Fibroblast of mammary gland (primary cell): Measurements from ENCODE around the gene CRTC2.
"Not testable (repeated sequence)": the region's sequence is repeated elsewhere in the genome, so short reads cannot be mapped to it uniquely, and the experiment has no call there.

Source experiments
- DNase-seq: peaks from one replicate; pipeline ENCODE4 v3.0.0-alpha.2; 2010; ENCODE audit warnings: low read depth
- H3K4me3 ChIP-seq: 2 replicates; pipeline ENCODE4 v1.5.1; 2011; ENCODE audit warnings: low read depth, mild to moderate bottlenecking, low read length, moderate library complexity; ENCODE audit not compliant: control insufficient read depth
- TF ChIP-seq, protein P1 (sequence below): conservative IDR thresholded peaks from 2 replicates; pipeline ENCODE4 v1.5.1; 2011; ENCODE audit warnings: low read depth, low read length, inconsistent platforms; ENCODE audit not compliant: control insufficient read depth, insufficient read depth

CRTC2 gene

DNA sequence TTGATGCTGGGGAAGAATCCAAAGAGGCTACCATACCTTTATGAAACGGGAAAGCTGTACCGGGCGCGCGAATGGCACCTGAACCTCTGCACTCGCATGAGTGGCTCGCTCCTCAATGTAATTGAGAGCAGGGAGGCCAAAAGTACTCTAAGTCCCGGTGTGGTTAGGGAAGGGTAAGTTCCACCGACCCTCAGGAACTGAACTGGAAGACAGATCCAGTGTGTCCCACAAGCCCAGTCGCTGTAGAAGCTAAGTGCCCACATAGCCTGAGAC lies 36.7 kb downstream of the CRTC2 start:
- no peak for DNase-seq
- TF ChIP-seq, protein P1, sequence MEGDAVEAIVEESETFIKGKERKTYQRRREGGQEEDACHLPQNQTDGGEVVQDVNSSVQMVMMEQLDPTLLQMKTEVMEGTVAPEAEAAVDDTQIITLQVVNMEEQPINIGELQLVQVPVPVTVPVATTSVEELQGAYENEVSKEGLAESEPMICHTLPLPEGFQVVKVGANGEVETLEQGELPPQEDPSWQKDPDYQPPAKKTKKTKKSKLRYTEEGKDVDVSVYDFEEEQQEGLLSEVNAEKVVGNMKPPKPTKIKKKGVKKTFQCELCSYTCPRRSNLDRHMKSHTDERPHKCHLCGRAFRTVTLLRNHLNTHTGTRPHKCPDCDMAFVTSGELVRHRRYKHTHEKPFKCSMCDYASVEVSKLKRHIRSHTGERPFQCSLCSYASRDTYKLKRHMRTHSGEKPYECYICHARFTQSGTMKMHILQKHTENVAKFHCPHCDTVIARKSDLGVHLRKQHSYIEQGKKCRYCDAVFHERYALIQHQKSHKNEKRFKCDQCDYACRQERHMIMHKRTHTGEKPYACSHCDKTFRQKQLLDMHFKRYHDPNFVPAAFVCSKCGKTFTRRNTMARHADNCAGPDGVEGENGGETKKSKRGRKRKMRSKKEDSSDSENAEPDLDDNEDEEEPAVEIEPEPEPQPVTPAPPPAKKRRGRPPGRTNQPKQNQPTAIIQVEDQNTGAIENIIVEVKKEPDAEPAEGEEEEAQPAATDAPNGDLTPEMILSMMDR = no peak
- peak overlapping the region; percentile 78 for H3K4me3 ChIP-seq

- TF ChIP-seq, protein P1 = no peak
- H3K4me3 ChIP-seq = peak overlapping the region; percentile 78
- DNase-seq = no peak
Measured at GRCh38 chr1:153921080-153921802, 37.2 kb downstream of the CRTC2 start.

DNA sequence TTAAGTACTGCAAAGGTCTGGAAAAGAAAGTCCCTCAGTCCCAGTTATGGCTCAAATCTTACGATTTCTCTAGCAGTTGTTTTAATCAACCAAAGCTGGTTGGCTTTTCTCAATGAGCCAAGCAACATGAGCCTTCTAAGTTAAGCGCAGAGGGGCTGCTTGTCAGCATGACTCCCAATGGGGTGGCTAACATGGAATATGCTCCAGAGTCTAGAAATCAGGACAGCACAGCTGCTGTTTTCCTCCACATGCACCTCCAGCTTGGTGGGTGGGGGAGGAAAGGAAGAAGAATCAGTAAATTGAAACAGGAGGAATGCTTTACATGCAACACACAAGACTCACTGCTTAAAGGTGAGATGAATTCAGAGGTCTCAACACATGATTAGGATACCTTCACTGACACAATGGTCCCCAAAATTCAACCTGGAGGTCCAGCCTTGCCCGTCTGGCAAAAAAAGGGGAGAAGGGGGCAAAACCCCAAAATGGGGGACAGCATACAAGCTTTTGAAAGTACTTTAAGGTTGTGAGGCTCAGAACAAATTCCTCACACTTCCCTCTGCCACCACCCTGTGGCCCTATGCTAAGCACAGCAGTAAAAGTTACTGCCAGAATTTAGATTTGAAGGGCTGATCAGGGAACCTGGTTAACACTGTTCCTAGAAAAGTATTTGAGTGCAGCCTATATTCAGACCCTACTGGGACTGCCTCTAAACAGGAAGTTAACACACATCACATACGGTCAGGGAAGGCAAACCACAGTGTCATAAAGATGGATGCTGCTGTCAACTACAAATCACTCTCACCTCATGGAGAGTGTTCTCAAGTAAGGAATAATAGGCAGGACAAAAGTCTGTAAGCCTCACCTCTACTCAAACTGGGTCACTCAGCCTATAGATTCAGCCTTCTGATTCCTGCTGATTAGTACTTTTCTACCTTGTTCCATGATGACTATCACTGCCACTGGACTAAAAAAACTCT lies 38.2 kb downstream of the CRTC2 start:
- TF ChIP-seq, protein P1 = peak; percentile 34
- no peak overlapping the region for H3K4me3 ChIP-seq
- DNase-seq = peak; percentile 53

DNA sequence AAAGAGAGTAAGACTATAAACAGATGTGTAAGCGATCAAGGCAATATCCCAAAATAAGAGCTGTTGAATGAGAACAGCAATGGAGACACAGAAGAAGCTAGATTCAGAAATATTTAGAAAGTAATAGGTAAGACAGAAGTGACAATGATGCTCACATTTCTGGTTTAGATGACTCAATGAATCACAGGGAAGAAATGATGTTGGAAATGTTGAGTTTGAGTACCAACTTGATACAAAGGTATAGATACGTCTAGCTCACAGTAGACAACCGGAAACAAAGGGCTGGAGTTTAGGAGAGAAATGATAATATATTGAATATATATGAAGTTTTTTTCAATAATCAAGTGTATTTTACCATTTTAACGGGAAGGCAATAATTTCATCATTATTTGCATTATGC lies 42.1 kb downstream of the CRTC2 start:
- TF ChIP-seq, protein P1 = no peak
- no peak for DNase-seq
- H3K4me3 ChIP-seq = no peak overlapping the region

GRCh38 chr1:153912349-153912748 lies 46.1 kb downstream of the CRTC2 start:
- no peak overlapping the region for H3K4me3 ChIP-seq
- TF ChIP-seq, protein P1 = no peak
- no peak for DNase-seq

- DNase-seq, H3K4me3 ChIP-seq: not testable (repeated sequence)
Measured at GRCh38 chr1:153910560-153910959, 47.9 kb downstream of the CRTC2 start.

- no peak overlapping the region for H3K4me3 ChIP-seq
- TF ChIP-seq, protein P1 = no peak
- DNase-seq = no peak
Measured at GRCh38 chr1:153908071-153908470, 50.3 kb downstream of the CRTC2 start.
